ENCODE measurements around the gene CPNE9.

Gene CPNE9

DNA sequence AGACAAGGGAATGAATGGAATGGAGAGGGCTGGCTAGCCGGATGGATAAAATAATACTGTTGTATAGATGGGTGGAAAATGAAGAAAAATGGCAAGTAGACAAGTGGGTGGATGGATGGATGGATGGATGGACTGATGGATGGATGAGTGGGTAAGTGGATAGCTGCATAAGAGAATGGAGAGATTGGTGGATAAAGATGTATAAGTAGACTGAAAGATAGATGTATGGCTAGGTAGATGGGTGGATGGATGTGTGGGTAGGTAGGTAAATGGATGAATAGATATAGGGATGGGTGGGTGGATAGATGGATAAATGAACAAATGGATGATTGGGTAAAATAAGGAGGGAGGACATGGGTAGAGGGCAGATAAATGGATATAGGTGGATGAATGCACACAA, 13.9 kb downstream of the CPNE9 start:
- Histone ChIP-seq H3K4me2 (ENCODE audit: low read length) (no peak overlapping the region), H2AFZ (ENCODE audit: low read length) (no peak overlapping the region), H3K27ac (ENCODE audit: low read depth, low read length, poor library complexity, severe bottlenecking) (no peak overlapping the region), H3F3A (ENCODE audit: insufficient read depth, low read length) (no peaks in the 10 kb centered on the region), H3K4me3 (ENCODE audit: low read depth, low read length, poor library complexity, severe bottlenecking) (no peak overlapping the region), H3K4me1 (ENCODE audit: insufficient read depth, low read length, severe bottlenecking) (peaks cover 7% of the 10 kb centered on the region), H3K9ac (ENCODE audit: low read length) (no peak overlapping the region), H3K9me2 (ENCODE audit: low read depth, low read length) (no peaks in the 10 kb centered on the region), H3K79me2 (ENCODE audit: insufficient read depth, low read length) (no peaks in the 10 kb centered on the region), H3K9me3 (ENCODE audit: low read length) (no peaks in the 10 kb centered on the region), H3K27me3 (ENCODE audit: insufficient read depth, low read length) (peaks cover 13% of the 10 kb centered on the region), H4K20me1 (ENCODE audit: insufficient read depth, low read length) (no peaks in the 10 kb centered on the region), H3K36me3 (ENCODE audit: insufficient read depth, low read length) (no peaks in the 10 kb centered on the region)
- TF ChIP-seq, protein P1, sequence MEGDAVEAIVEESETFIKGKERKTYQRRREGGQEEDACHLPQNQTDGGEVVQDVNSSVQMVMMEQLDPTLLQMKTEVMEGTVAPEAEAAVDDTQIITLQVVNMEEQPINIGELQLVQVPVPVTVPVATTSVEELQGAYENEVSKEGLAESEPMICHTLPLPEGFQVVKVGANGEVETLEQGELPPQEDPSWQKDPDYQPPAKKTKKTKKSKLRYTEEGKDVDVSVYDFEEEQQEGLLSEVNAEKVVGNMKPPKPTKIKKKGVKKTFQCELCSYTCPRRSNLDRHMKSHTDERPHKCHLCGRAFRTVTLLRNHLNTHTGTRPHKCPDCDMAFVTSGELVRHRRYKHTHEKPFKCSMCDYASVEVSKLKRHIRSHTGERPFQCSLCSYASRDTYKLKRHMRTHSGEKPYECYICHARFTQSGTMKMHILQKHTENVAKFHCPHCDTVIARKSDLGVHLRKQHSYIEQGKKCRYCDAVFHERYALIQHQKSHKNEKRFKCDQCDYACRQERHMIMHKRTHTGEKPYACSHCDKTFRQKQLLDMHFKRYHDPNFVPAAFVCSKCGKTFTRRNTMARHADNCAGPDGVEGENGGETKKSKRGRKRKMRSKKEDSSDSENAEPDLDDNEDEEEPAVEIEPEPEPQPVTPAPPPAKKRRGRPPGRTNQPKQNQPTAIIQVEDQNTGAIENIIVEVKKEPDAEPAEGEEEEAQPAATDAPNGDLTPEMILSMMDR (IDR thresholded peaks at IDR 0.05; ENCODE audit: low read length): no peak
- TF ChIP-seq EZH2 (IDR thresholded peaks at IDR 0.05; ENCODE audit: borderline replicate concordance, low read length): no peak

DNA sequence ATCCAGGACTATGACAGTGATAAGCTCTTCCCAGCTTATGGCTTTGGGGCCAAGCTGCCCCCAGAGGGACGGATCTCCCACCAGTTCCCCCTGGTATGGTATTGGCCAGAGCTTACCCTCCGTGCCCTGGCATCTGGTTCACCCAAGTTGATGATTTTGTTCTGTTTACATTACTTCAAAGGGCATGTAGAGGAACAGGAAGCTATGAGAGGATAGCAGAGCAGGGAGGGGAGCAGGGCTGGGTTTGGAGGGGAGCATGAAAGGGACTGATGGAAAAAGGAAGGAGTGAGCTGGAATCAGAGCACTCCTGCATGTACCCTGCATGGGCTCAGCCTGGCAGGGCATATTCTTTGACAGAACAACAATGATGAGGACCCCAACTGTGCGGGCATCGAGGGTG, 14.5 kb downstream of the CPNE9 start:
- Histone ChIP-seq H3K9me3 (ENCODE audit: low read length) (no peaks in the 10 kb centered on the region), H3K27me3 (ENCODE audit: insufficient read depth, low read length) (peaks cover 13% of the 10 kb centered on the region), H3K4me1 (ENCODE audit: insufficient read depth, low read length, severe bottlenecking) (peaks cover 7% of the 10 kb centered on the region), H4K20me1 (ENCODE audit: insufficient read depth, low read length) (no peaks in the 10 kb centered on the region), H3K4me3 (ENCODE audit: low read depth, low read length, poor library complexity, severe bottlenecking) (no peak overlapping the region), H3K9me2 (ENCODE audit: low read depth, low read length) (no peaks in the 10 kb centered on the region), H3K9ac (ENCODE audit: low read length) (no peak overlapping the region), H3F3A (ENCODE audit: insufficient read depth, low read length) (no peaks in the 10 kb centered on the region), H3K4me2 (ENCODE audit: low read length) (no peak overlapping the region), H3K27ac (ENCODE audit: low read depth, low read length, poor library complexity, severe bottlenecking) (no peak overlapping the region), H3K36me3 (ENCODE audit: insufficient read depth, low read length) (no peaks in the 10 kb centered on the region), H3K79me2 (ENCODE audit: insufficient read depth, low read length) (no peaks in the 10 kb centered on the region), H2AFZ (ENCODE audit: low read length) (no peak overlapping the region)
- TF ChIP-seq, protein P1 (IDR thresholded peaks at IDR 0.05; ENCODE audit: low read length): no peak
- no peak for TF ChIP-seq EZH2 (IDR thresholded peaks at IDR 0.05; ENCODE audit: borderline replicate concordance, low read length)

DNA sequence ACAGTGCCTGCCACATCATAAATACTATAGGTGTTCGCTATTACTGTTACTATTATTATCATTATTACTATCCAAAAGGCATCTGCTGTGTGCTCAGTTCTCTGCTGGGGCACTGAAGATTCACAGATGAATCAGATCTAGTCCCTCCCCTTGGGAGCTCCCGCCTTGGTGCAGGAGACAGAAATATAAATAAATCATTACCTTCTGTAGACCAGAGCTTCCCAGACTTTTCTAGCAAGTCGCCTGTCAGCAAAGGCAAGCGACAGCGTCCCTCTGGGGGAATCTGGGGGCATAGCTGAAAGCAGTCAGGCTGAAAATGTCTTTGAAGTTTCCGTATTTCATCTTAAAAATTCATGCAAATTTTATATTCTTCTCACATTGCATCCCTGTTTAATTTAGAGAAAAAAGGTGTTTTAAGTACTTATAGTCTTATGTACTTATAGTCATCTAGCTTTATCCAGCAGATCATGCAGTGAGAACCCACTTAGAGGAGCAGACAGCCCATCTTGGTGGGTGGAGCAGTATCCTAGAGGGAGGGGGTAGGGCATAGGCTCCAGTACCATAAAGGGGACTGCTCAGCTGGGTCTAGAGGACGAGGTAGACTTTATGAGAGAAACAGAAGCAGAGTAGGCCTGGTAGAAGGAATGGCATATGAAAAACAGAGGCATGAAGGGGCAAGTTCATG, 17.5 kb downstream of the CPNE9 start:
- H3K79me2 ChIP-seq (ENCODE audit: insufficient read depth, low read length): no peaks in the 10 kb centered on the region
- no peak overlapping the region for H3K4me2 ChIP-seq (ENCODE audit: low read length)
- no peak for TF ChIP-seq EZH2 (IDR thresholded peaks at IDR 0.05; ENCODE audit: borderline replicate concordance, low read length)
- TF ChIP-seq, protein P1 (IDR thresholded peaks at IDR 0.05; ENCODE audit: low read length): no peak
- H3F3A ChIP-seq (ENCODE audit: insufficient read depth, low read length): no peaks in the 10 kb centered on the region
- H2AFZ ChIP-seq (ENCODE audit: low read length): no peak overlapping the region
- H3K9me3 ChIP-seq (ENCODE audit: low read length): no peaks in the 10 kb centered on the region
- H3K27ac ChIP-seq (ENCODE audit: low read depth, low read length, poor library complexity, severe bottlenecking): no peak overlapping the region
- no peak overlapping the region for H3K9ac ChIP-seq (ENCODE audit: low read length)
- H3K4me1 ChIP-seq (ENCODE audit: insufficient read depth, low read length, severe bottlenecking): peaks cover 7% of the 10 kb centered on the region
- peaks cover 13% of the 10 kb centered on the region; the same call in 1 of the 2 replicates for H3K27me3 ChIP-seq (ENCODE audit: insufficient read depth, low read length)
- no peaks in the 10 kb centered on the region for H3K36me3 ChIP-seq (ENCODE audit: insufficient read depth, low read length)
- no peaks in the 10 kb centered on the region for H3K9me2 ChIP-seq (ENCODE audit: low read depth, low read length)
- no peak overlapping the region for H3K4me3 ChIP-seq (ENCODE audit: low read depth, low read length, poor library complexity, severe bottlenecking)
- H4K20me1 ChIP-seq (ENCODE audit: insufficient read depth, low read length): no peaks in the 10 kb centered on the region
